Progenitor cell of endocrine pancreas (in vitro differentiated cells): ENCODE measurements around the gene CEP192. TPM values are rescaled to one million over a fixed set of nuclear protein-coding genes. Genes with fewer than 3 reads are reported as not detected.
A peak's percentile ranks its signal among the peaks of the same experiment; 100 is the strongest.
"Not testable (repeated sequence)": the region's sequence is repeated elsewhere in the genome, so short reads cannot be mapped to it uniquely, and the experiment has no call there.

Source experiments
- DNase-seq: peaks from one replicate; pipeline ENCODE4 v3.0.0; 2021; ENCODE audit warnings: low spot score; ENCODE audit not compliant: unreplicated experiment
- H3K27ac Mint-ChIP-seq: 2 replicates; pipeline ENCODE4 v1.8.0; 2021; ENCODE audit warnings: mild to moderate bottlenecking, moderate library complexity, mixed read lengths
- H3K27me3 Mint-ChIP-seq: 2 replicates; pipeline ENCODE4 v1.8.0; 2021; ENCODE audit warnings: mixed read lengths
- H3K36me3 Mint-ChIP-seq: 2 replicates; pipeline ENCODE4 v1.8.0; 2022; ENCODE audit warnings: mixed read lengths; ENCODE audit not compliant: insufficient read depth
- H3K4me1 Mint-ChIP-seq: 2 replicates; pipeline ENCODE4 v1.8.0; 2021; ENCODE audit warnings: low read depth, mixed read lengths
- H3K4me3 Mint-ChIP-seq: 2 replicates; pipeline ENCODE4 v1.8.0; 2021; ENCODE audit warnings: low read depth, mild to moderate bottlenecking, moderate library complexity, mixed read lengths
- H3K9me3 Mint-ChIP-seq: 2 replicates; pipeline ENCODE4 v1.8.0; 2021; ENCODE audit warnings: low read depth, mixed read lengths
- total RNA-seq: library from RNA; stranded (reverse); gene quantifications from 2 replicates; pipeline ENCODE4 v1.2.1, GENCODE V29; 2021
- TF ChIP-seq, protein P1 (sequence below): fragments of 200-600 bp; sonication (generic); IDR thresholded peaks from one replicate; pipeline ENCODE4 v1.5.0; 2021; ENCODE audit warnings: antibody characterized with exemption, mild to moderate bottlenecking; ENCODE audit not compliant: unreplicated experiment

CEP192 gene
- total RNA-seq, 1 donor from 2014 or later = 28.4 TPM

- Mint-ChIP-seq H3K36me3 (peaks cover 45% of the 10 kb centered on the region), H3K27me3 (no peaks in the 10 kb centered on the region), H3K4me3 (no peak overlapping the region), H3K9me3 (peaks cover 12% of the 10 kb centered on the region), H3K27ac (no peak overlapping the region), H3K4me1 (no peaks in the 10 kb centered on the region)
- no peak for DNase-seq
- TF ChIP-seq, protein P1, sequence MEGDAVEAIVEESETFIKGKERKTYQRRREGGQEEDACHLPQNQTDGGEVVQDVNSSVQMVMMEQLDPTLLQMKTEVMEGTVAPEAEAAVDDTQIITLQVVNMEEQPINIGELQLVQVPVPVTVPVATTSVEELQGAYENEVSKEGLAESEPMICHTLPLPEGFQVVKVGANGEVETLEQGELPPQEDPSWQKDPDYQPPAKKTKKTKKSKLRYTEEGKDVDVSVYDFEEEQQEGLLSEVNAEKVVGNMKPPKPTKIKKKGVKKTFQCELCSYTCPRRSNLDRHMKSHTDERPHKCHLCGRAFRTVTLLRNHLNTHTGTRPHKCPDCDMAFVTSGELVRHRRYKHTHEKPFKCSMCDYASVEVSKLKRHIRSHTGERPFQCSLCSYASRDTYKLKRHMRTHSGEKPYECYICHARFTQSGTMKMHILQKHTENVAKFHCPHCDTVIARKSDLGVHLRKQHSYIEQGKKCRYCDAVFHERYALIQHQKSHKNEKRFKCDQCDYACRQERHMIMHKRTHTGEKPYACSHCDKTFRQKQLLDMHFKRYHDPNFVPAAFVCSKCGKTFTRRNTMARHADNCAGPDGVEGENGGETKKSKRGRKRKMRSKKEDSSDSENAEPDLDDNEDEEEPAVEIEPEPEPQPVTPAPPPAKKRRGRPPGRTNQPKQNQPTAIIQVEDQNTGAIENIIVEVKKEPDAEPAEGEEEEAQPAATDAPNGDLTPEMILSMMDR = no peak
Observed at GRCh38 chr18:13086906-13087305, 95.7 kb downstream of the CEP192 start.

GRCh38 chr18:13095466-13095865, 104.3 kb downstream of the CEP192 start:
- no peaks in the 10 kb centered on the region for H3K4me1 Mint-ChIP-seq
- TF ChIP-seq, protein P1 = no peak
- no peaks in the 10 kb centered on the region for H3K27me3 Mint-ChIP-seq
- DNase-seq = no peak
- H3K36me3 Mint-ChIP-seq = peaks cover 45% of the 10 kb centered on the region
- H3K27ac Mint-ChIP-seq = peak overlapping the region; percentile 23
- no peak overlapping the region for H3K4me3 Mint-ChIP-seq
- H3K9me3 Mint-ChIP-seq = peaks cover 3% of the 10 kb centered on the region

GRCh38 chr18:13096232-13096631, 105.1 kb downstream of the CEP192 start:
- no peak overlapping the region for H3K27ac Mint-ChIP-seq
- no peaks in the 10 kb centered on the region for H3K4me1 Mint-ChIP-seq
- no peak for DNase-seq
- H3K36me3 Mint-ChIP-seq = peaks cover 48% of the 10 kb centered on the region
- peaks cover 3% of the 10 kb centered on the region for H3K9me3 Mint-ChIP-seq
- H3K27me3 Mint-ChIP-seq = no peaks in the 10 kb centered on the region
- H3K4me3 Mint-ChIP-seq = no peak overlapping the region
- TF ChIP-seq, protein P1 = no peak

DNA sequence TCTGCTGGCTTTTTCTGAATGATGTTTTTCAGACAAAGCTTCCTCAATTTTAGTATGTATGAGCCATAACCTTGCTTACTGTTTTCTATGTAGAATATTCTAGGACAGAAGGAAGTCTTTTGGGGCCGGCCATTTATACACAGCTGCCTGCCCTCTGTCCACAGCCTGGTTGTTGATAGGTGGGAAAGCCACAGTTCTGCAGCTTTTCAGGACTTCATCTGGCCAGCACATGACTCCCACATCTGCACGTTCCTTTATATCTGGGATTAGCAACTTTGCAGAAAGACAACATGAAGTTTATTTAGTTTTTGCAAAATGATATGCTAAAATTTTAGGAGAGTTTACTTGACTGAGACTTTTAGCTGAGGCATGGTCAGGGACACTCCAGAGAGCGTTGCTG, 105.6 kb downstream of the CEP192 start:
- H3K36me3 Mint-ChIP-seq = peaks cover 49% of the 10 kb centered on the region
- H3K4me3 Mint-ChIP-seq = no peak overlapping the region
- H3K4me1 Mint-ChIP-seq = no peaks in the 10 kb centered on the region
- DNase-seq = no peak
- TF ChIP-seq, protein P1 = no peak
- H3K9me3 Mint-ChIP-seq = peaks cover 3% of the 10 kb centered on the region
- no peaks in the 10 kb centered on the region for H3K27me3 Mint-ChIP-seq
- H3K27ac Mint-ChIP-seq = no peak overlapping the region

DNA sequence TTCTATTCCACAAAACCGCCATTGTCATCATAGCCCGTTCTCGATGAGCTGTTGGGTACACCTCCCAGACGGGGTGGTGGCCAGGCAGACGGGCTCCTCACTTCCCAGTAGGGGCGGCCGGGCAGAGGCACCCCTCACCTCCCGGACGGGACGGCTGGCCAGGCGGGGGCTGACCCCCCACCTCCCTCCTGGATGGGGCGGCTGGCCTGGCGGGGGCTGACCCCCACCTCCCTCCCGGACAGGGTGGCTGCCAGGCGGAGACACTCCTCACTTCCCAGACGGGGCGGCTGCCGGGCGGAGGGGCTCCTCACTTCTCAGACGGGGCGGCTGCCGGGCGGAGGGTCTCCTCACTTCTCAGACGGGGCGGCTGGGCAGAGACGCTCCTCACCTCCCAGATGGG, 106.9 kb downstream of the CEP192 start:
- H3K36me3 Mint-ChIP-seq = peaks cover 55% of the 10 kb centered on the region
- H3K27ac Mint-ChIP-seq, H3K27me3 Mint-ChIP-seq, H3K4me3 Mint-ChIP-seq, DNase-seq, H3K9me3 Mint-ChIP-seq, H3K4me1 Mint-ChIP-seq: not testable (repeated sequence)

- Mint-ChIP-seq H3K36me3 (peaks cover 55% of the 10 kb centered on the region), H3K4me3 (no peak overlapping the region), H3K9me3 (peaks cover 3% of the 10 kb centered on the region), H3K27me3 (no peaks in the 10 kb centered on the region), H3K4me1 (no peaks in the 10 kb centered on the region), H3K27ac (no peak overlapping the region)
- no peak for DNase-seq
- TF ChIP-seq, protein P1 = no peak
Observed at GRCh38 chr18:13099113-13099512, 108.0 kb downstream of the CEP192 start.
